ENCODE measurements around the gene CABP4. TPM values are rescaled to one million over a fixed set of nuclear protein-coding genes. Genes with fewer than 3 reads are reported as not detected.

Gene CABP4
- total RNA-seq, 4 donors from 2014 or later, result 0.13 to 2.4 (median 0.77) TPM

DNA sequence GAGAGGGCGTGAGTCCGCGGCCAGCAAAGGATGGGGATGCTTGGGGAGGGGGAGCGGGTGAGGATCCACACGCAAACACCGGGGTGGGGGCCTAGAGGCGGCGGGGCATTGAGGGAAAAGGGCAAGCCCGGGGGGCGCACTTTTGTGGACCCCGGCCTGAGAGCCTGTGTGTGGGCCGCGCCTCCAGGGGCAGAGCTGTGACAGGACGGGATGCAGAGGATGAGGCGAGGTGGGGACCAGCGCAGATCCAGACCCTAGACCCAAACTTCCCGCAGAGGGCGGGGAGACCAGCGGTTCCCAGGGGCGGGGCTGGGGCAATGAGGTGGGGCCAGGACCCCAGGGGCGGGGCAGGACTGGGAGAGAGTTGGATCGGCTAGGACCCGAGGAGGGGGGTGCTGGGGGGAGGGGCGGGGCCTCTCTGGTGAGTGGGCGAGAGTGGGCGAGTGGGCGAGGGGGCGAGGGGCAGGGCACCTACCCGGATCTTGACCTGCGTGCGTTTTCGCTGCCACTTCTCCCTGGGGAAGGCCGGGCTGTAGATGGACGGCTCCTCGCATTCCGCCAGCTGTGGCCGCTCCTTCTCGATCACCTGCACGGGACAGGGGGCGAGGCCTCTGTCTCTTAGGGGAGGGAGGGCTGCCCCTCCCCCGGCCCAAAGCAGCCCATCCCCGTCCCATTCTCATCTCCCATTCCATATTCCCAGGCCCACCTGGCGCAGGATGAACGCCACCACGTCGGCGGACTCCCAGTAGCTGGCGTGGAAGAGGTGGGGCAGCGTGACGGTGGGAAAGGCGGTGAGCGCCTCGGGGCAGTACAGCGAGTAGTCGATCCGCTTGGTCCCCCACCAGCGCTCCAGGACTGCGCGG, 39.4 kb downstream of the CABP4 start:
- Histone ChIP-seq H3K27me3 (no peaks in the 10 kb centered on the region), H3K27ac (no peak overlapping the region), H3K4me3 (no peak overlapping the region), H3K9me3 (no peaks in the 10 kb centered on the region), H3K4me1 (peaks cover 0 to 20% (median 0%) of the 10 kb centered on the region in 3 donors), H3K36me3 (peaks cover 0 to 89% of the 10 kb centered on the region in 2 donors)
- WGBS, 2 donors (ENCODE audit: low coverage in 1 of 2), result 85 to 92% methylated on average over 5 to 14 of the region's 59 CpGs
- no peak for TF ChIP-seq EP300 (IDR thresholded peaks at IDR 0.05)
- TF ChIP-seq, protein P1, sequence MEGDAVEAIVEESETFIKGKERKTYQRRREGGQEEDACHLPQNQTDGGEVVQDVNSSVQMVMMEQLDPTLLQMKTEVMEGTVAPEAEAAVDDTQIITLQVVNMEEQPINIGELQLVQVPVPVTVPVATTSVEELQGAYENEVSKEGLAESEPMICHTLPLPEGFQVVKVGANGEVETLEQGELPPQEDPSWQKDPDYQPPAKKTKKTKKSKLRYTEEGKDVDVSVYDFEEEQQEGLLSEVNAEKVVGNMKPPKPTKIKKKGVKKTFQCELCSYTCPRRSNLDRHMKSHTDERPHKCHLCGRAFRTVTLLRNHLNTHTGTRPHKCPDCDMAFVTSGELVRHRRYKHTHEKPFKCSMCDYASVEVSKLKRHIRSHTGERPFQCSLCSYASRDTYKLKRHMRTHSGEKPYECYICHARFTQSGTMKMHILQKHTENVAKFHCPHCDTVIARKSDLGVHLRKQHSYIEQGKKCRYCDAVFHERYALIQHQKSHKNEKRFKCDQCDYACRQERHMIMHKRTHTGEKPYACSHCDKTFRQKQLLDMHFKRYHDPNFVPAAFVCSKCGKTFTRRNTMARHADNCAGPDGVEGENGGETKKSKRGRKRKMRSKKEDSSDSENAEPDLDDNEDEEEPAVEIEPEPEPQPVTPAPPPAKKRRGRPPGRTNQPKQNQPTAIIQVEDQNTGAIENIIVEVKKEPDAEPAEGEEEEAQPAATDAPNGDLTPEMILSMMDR (IDR thresholded peaks at IDR 0.05), result no peak
- no peak for TF ChIP-seq POLR2A (IDR thresholded peaks at IDR 0.05)
- TF ChIP-seq POLR2AphosphoS5 (IDR thresholded peaks at IDR 0.05), result no peak
- no peak for ATAC-seq

DNA sequence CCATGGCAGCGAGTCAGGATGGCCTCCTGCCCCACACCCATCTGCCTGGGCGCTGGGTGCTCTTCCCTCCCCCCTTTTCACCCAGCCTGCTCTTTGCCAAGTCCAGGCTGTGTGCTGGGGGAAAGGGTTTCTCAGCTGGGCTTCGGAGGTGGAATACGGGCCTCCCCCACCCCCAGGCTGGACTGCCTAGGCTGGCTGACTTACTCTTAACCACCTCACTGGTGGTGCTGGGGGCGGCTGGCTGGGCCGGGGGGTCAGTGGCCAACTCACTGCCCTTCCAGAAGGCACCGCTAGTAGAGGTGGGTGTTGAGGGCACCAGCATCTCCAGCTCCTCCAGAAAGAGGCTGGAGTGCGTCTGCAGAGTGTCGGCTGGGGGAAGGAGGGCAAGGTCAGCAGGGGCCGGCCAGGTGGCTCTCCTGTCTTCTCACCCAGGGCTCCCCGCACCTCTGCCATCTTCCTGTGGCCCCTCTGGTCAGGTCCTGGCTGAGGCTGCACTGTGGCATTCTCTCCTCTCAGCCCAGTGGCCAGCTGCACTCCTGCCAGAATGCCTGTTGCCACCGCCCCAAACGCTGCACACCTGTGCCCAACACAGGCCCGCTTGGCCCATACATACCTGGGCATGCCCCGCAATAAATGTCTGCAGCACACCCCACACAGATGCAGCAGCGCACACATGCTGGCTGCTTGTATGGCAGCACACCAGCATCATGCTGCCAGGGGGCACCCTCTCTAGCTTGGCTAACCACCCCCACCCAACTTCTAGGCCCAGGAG, 40.3 kb downstream of the CABP4 start:
- H3K27ac ChIP-seq, result no peak overlapping the region
- no peaks in the 10 kb centered on the region for H3K9me3 ChIP-seq
- no peak for TF ChIP-seq POLR2AphosphoS5 (IDR thresholded peaks at IDR 0.05)
- no peak for TF ChIP-seq POLR2A (IDR thresholded peaks at IDR 0.05)
- TF ChIP-seq, protein P1 (IDR thresholded peaks at IDR 0.05), result no peak
- no peak for TF ChIP-seq EP300 (IDR thresholded peaks at IDR 0.05)
- peaks cover 0 to 19% (median 0%) of the 10 kb centered on the region in 3 donors for H3K4me1 ChIP-seq
- H3K27me3 ChIP-seq, result no peaks in the 10 kb centered on the region
- peaks cover 0 to 89% of the 10 kb centered on the region in 2 donors for H3K36me3 ChIP-seq
- ATAC-seq, result no peak
- 80% methylated on average over 1 of the region's 16 CpGs; no CpG with 5 or more reads in 1 of the 2 donors for WGBS, 2 donors (ENCODE audit: low coverage in 1 of 2)
- H3K4me3 ChIP-seq, result no peak overlapping the region

DNA sequence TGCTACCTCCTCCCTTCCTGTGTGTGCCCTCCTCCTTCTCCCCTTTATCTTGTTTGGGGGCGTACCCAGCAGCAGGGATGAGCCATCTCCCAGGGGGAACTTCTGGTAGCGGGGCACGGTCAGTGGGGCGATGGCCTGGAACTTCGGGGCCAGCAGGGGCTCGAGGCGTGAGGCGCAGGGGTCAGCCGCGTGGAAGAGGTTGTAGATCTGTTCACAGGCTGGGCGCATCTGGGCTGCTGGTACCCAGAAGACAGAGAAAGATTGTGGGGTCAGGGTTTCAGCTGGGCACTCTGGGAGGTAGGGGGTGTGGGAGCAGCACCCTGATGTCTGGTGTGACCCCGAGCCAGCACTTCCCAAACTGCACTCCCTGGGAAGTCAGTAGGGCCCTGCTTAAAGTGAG, 41.0 kb downstream of the CABP4 start:
- Histone ChIP-seq H3K4me3 (no peak overlapping the region), H3K4me1 (peaks cover 0 to 12% (median 0%) of the 10 kb centered on the region in 3 donors), H3K36me3 (peaks cover 0 to 87% of the 10 kb centered on the region in 2 donors), H3K9me3 (no peaks in the 10 kb centered on the region), H3K27ac (no peak overlapping the region), H3K27me3 (no peaks in the 10 kb centered on the region)
- 90 to 100% methylated on average over 1 to 5 of the region's 12 CpGs for WGBS, 2 donors (ENCODE audit: low coverage in 1 of 2)
- TF ChIP-seq, protein P1 (IDR thresholded peaks at IDR 0.05), result no peak
- TF ChIP-seq EP300 (IDR thresholded peaks at IDR 0.05) (no peak), POLR2AphosphoS5 (IDR thresholded peaks at IDR 0.05) (no peak), POLR2A (IDR thresholded peaks at IDR 0.05) (no peak)
- ATAC-seq, result no peak

DNA sequence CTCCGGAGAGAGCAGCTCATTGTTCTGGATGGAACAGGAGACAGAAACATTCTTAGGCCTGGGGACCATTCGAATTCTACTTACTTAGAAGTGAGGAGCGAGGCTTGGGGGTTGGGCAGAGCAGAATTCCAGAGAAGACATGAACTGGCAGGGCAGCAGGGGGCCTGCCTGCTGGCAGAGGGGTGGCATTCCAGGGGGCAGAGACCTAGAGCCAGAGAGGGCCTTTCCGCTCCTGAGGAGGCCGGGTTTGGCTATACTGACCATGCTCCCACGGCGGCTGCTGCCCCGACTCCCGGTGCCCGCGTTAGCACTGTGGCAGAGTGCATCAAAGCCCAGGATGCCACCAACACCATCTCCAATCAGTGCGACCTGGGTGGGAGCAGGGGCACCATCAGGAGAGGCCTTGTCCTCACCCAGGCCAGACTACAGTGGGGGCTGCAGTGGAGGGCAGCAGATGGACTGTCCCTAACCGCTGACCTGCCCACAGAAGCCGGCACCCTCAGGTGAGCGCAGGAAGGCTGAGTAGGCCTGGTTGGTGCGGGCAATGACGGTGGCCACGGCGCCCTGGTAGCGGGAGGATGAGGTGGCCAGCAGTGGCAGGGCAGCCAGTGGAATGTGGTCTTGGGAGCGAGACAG, 42.6 kb downstream of the CABP4 start:
- no peaks in the 10 kb centered on the region for H3K9me3 ChIP-seq
- H3K4me1 ChIP-seq, result no peaks in the 10 kb centered on the region
- H3K36me3 ChIP-seq, result peaks cover 0 to 86% of the 10 kb centered on the region in 2 donors
- H3K27ac ChIP-seq, result no peak overlapping the region
- no peak for ATAC-seq
- peaks cover 8% of the 10 kb centered on the region for H3K27me3 ChIP-seq
- no CpG with 5 or more reads among the region's 21 CpGs for WGBS, 2 donors (ENCODE audit: low coverage in 1 of 2)
- H3K4me3 ChIP-seq, result no peak overlapping the region
- TF ChIP-seq EP300 (IDR thresholded peaks at IDR 0.05), result no peak
- TF ChIP-seq, protein P1 (IDR thresholded peaks at IDR 0.05), result no peak
